ENCODE measurements around the gene RNF8. TPM values are rescaled to one million over a fixed set of nuclear protein-coding genes. Genes with fewer than 3 reads are reported as not detected.
A peak's percentile ranks its signal among the peaks of the same experiment; 100 is the strongest.

Gene RNF8
- total RNA-seq, 3 donors from 2014 or later (not counting 1 experiment from before 2014, with no cell fraction given) = 11.4 to 18.2 (median 14.0) TPM

GRCh38 chr6:37347670-37348111 is 6.1 kb upstream of the RNF8 start:
- no peak overlapping the region for H3K27ac ChIP-seq (ENCODE audit: low read length)
- H3K9me3 Mint-ChIP-seq = no peaks in the 10 kb centered on the region
- intact Hi-C loops (cut with micrococcal nuclease) = no loop called here
- no peaks in the 10 kb centered on the region for H3K9me3 ChIP-seq (ENCODE audit: control insufficient read depth, insufficient read depth, low read length)
- no peak overlapping the region for H3K4me3 ChIP-seq (ENCODE audit: low read length)
- H3K4me1 ChIP-seq (ENCODE audit: control insufficient read depth, insufficient read depth, low read length) = no peaks in the 10 kb centered on the region
- no peaks in the 10 kb centered on the region for H3K36me3 Mint-ChIP-seq
- H3K4me3 Mint-ChIP-seq = no peak overlapping the region
- H3K36me3 ChIP-seq (ENCODE audit: control insufficient read depth, insufficient read depth, low read length) = no peaks in the 10 kb centered on the region
- TF ChIP-seq, protein P1, sequence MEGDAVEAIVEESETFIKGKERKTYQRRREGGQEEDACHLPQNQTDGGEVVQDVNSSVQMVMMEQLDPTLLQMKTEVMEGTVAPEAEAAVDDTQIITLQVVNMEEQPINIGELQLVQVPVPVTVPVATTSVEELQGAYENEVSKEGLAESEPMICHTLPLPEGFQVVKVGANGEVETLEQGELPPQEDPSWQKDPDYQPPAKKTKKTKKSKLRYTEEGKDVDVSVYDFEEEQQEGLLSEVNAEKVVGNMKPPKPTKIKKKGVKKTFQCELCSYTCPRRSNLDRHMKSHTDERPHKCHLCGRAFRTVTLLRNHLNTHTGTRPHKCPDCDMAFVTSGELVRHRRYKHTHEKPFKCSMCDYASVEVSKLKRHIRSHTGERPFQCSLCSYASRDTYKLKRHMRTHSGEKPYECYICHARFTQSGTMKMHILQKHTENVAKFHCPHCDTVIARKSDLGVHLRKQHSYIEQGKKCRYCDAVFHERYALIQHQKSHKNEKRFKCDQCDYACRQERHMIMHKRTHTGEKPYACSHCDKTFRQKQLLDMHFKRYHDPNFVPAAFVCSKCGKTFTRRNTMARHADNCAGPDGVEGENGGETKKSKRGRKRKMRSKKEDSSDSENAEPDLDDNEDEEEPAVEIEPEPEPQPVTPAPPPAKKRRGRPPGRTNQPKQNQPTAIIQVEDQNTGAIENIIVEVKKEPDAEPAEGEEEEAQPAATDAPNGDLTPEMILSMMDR (IDR thresholded peaks at IDR 0.05) = no peak
- WGBS (ENCODE audit: insufficient coverage) = 92% methylated on average over 4 of the region's 4 CpGs
- no peak for DNase-seq
- no peak for ATAC-seq
- no peaks in the 10 kb centered on the region for H3K27me3 ChIP-seq (ENCODE audit: control insufficient read depth, insufficient read depth, low read length)
- H3K27ac Mint-ChIP-seq = no peak overlapping the region
- H3K27me3 Mint-ChIP-seq (ENCODE audit: low read depth in 2 of 2) = peaks cover 7 to 38% of the 10 kb centered on the region in 2 donors
- H3K4me1 Mint-ChIP-seq = no peaks in the 10 kb centered on the region

GRCh38 chr6:37351027-37351426 is 2.8 kb upstream of the RNF8 start:
- Histone ChIP-seq H3K4me1 (ENCODE audit: control insufficient read depth, insufficient read depth, low read length) (peaks cover 13% of the 10 kb centered on the region), H3K36me3 (ENCODE audit: control insufficient read depth, insufficient read depth, low read length) (no peaks in the 10 kb centered on the region), H3K4me3 (ENCODE audit: low read length) (no peak overlapping the region), H3K9me3 (ENCODE audit: control insufficient read depth, insufficient read depth, low read length) (no peaks in the 10 kb centered on the region), H3K27me3 (ENCODE audit: control insufficient read depth, insufficient read depth, low read length) (no peaks in the 10 kb centered on the region), H3K27ac (ENCODE audit: low read length) (no peak overlapping the region)
- no peaks in the 10 kb centered on the region for H3K36me3 Mint-ChIP-seq
- intact Hi-C loops (cut with micrococcal nuclease) = no loop called here
- H3K4me3 Mint-ChIP-seq = no peak overlapping the region
- H3K9me3 Mint-ChIP-seq = no peaks in the 10 kb centered on the region
- peaks cover 3 to 18% of the 10 kb centered on the region in 2 donors for H3K27me3 Mint-ChIP-seq (ENCODE audit: low read depth in 2 of 2)
- no peak for DNase-seq
- WGBS (ENCODE audit: insufficient coverage) = 84% methylated on average over 3 of the region's 3 CpGs
- no peak for ATAC-seq
- no peak overlapping the region for H3K27ac Mint-ChIP-seq
- peaks cover 25 to 28% of the 10 kb centered on the region in 2 donors for H3K4me1 Mint-ChIP-seq
- TF ChIP-seq, protein P1 (IDR thresholded peaks at IDR 0.05) = no peak

DNA sequence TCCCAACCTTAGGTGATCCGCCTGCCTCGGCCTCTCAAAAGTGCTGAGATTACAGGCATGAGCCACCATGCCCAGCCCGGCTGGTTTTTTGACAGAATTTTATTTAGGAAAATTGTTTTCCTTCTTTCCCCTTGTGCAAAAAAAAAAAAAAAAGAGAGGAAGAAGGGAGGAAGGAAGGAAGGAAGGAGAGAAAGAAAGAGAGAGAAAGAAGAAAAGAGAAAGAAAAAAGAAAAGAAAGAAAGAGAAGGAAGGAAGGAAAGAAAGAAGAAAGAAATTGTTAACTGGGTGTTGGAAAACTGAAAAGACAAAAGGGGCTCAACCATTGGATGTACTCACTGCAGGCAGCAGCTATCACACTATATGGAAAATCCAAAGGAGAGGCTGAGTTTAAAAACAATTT is 1.4 kb upstream of the RNF8 start:
- ATAC-seq = no peak
- no peak overlapping the region for H3K27ac Mint-ChIP-seq
- Histone ChIP-seq H3K27ac (ENCODE audit: low read length) (no peak overlapping the region), H3K4me1 (ENCODE audit: control insufficient read depth, insufficient read depth, low read length) (peaks cover 17% of the 10 kb centered on the region), H3K9me3 (ENCODE audit: control insufficient read depth, insufficient read depth, low read length) (no peaks in the 10 kb centered on the region), H3K36me3 (ENCODE audit: control insufficient read depth, insufficient read depth, low read length) (no peaks in the 10 kb centered on the region), H3K4me3 (ENCODE audit: low read length) (no peak overlapping the region), H3K27me3 (ENCODE audit: control insufficient read depth, insufficient read depth, low read length) (no peaks in the 10 kb centered on the region)
- peak overlapping the region; percentile 70 for H3K4me3 Mint-ChIP-seq
- peaks cover 39 to 41% of the 10 kb centered on the region in 2 donors for H3K4me1 Mint-ChIP-seq
- no peaks in the 10 kb centered on the region for H3K36me3 Mint-ChIP-seq
- H3K9me3 Mint-ChIP-seq = no peaks in the 10 kb centered on the region
- no peak for DNase-seq
- 88% methylated on average over 3 of the region's 3 CpGs for WGBS (ENCODE audit: insufficient coverage)
- intact Hi-C loops (cut with micrococcal nuclease) = no loop called here
- TF ChIP-seq, protein P1 (IDR thresholded peaks at IDR 0.05) = no peak
- peaks cover 0 to 7% of the 10 kb centered on the region in 2 donors for H3K27me3 Mint-ChIP-seq (ENCODE audit: low read depth in 2 of 2)

Data from natural killer cell (primary cell).